Transverse colon (tissue), 4 donors: ENCODE data around the gene JAKMIP2.

Source experiments
- CTCF ChIP-seq, 5 experiments: fragments of 200-600 bp in 3 of 5; fragments of 450-650 bp in 2 of 5; sonication (generic) in 3 of 5; IDR thresholded peaks; 1 replicate in 2 of 5; 2 replicates in 3 of 5; pipeline ENCODE4 v1.5.1; 2016 to 2017; ENCODE audit warnings: antibody characterized with exemption in 5 of 5, inconsistent platforms in 3 of 5, mild to moderate bottlenecking in 2 of 5, moderate library complexity in 1 of 5
- POLR2A ChIP-seq: fragments of 450-650 bp; IDR thresholded peaks from one replicate; pipeline ENCODE4 v1.6.1; 2016; ENCODE audit warnings: antibody characterized with exemption, mild to moderate bottlenecking, moderate library complexity
- POLR2AphosphoS5 ChIP-seq, 3 donors: sonication (generic); formaldehyde crosslinking; IDR thresholded peaks; one replicate each; pipeline ENCODE4 v1.6.1; 2016; ENCODE audit warnings: antibody characterized with exemption in 3 of 3

- no peak for TF ChIP-seq CTCF (IDR thresholded peaks at IDR 0.05)
- TF ChIP-seq POLR2A, result no peak
- TF ChIP-seq POLR2AphosphoS5 (IDR thresholded peaks at IDR 0.05), result no peak
Measured at GRCh38 chr5:147568710-147569406, 213.7 kb downstream of the JAKMIP2 start.
